HG02610 (cell line): Measurements from ENCODE around the gene FN1.

Experiments used
- ATAC-seq: cut with Tn5 transposase; IDR thresholded peaks from one replicate; pipeline ENCODE4 v1.9.1; 2021; ENCODE audit warnings: mild to moderate bottlenecking, moderate library complexity; ENCODE audit not compliant: unreplicated experiment

FN1 gene

GRCh38 chr2:215356334-215356947, 79.4 kb downstream of the FN1 start:
- ATAC-seq: no peak

GRCh38 chr2:215355801-215356200, 80.1 kb downstream of the FN1 start:
- no peak for ATAC-seq

GRCh38 chr2:215354771-215355695, 80.8 kb downstream of the FN1 start:
- ATAC-seq: no peak

- no peak for ATAC-seq
Measured at GRCh38 chr2:215352602-215353001, 83.3 kb downstream of the FN1 start.

GRCh38 chr2:215347878-215348277, 88.0 kb downstream of the FN1 start:
- ATAC-seq: no peak

GRCh38 chr2:215338883-215339679, 96.8 kb downstream of the FN1 start:
- ATAC-seq: no peak

- peak; percentile 91 for ATAC-seq
Measured at GRCh38 chr2:215332872-215333595, 102.8 kb downstream of the FN1 start.

GRCh38 chr2:215328066-215328465, 107.8 kb downstream of the FN1 start:
- ATAC-seq: no peak

GRCh38 chr2:215324811-215325210, 111.1 kb downstream of the FN1 start:
- ATAC-seq: no peak

GRCh38 chr2:215320679-215321078, 115.2 kb downstream of the FN1 start:
- no peak for ATAC-seq

GRCh38 chr2:215320102-215320501, 115.8 kb downstream of the FN1 start:
- no peak for ATAC-seq

- ATAC-seq: no peak
Measured at GRCh38 chr2:215319500-215319899, 116.4 kb downstream of the FN1 start.

- no peak for ATAC-seq
Measured at GRCh38 chr2:215316336-215316735, 119.5 kb downstream of the FN1 start.

GRCh38 chr2:215315301-215315700, 120.6 kb downstream of the FN1 start:
- ATAC-seq: no peak

- no peak for ATAC-seq
Measured at GRCh38 chr2:215314896-215315295, 121.0 kb downstream of the FN1 start.

- no peak for ATAC-seq
Measured at GRCh38 chr2:215313255-215313613, 122.6 kb downstream of the FN1 start.

GRCh38 chr2:215311625-215312396, 124.1 kb downstream of the FN1 start, which contains the start of gene ATIC:
Gene ATIC, plus strand, starts transcription at chr2:215312059. Its CDS starts 84 bp downstream, at chr2:215312143.
- ATAC-seq: peak; percentile 99

GRCh38 chr2:215311259-215311624, 124.6 kb downstream of the FN1 start:
- peak; percentile 23 for ATAC-seq
